Measurements from ENCODE around the gene BBX. TPM values are rescaled to one million over a fixed set of nuclear protein-coding genes. Genes with fewer than 3 reads are reported as not detected.

Gene BBX
- total RNA-seq, 1 experiment from 2014 or later, result 66.8 TPM

- POLR2A ChIA-PET (ENCODE audit: unreplicated experiment), result no interaction called here
- Histone ChIP-seq H4K20me1 (ENCODE audit: low read length) (no peaks in the 10 kb centered on the region), H3K9me3 (ENCODE audit: low read length) (no peaks in the 10 kb centered on the region), H3K4me2 (ENCODE audit: low read length) (no peak overlapping the region), H3K79me2 (ENCODE audit: low read length) (no peaks in the 10 kb centered on the region), H3K4me3 (ENCODE audit: low read length) (no peak overlapping the region), H3K27me3 (ENCODE audit: low read length) (no peaks in the 10 kb centered on the region), H3K36me3 (ENCODE audit: low read depth, low read length) (peaks cover 11% of the 10 kb centered on the region), H2AFZ (ENCODE audit: low read length) (no peak overlapping the region), H3K9ac (ENCODE audit: low read length) (no peak overlapping the region), H3K4me1 (ENCODE audit: insufficient read depth, low read length) (peaks cover 11% of the 10 kb centered on the region), H3K9me2 (replicated peaks; ENCODE audit: low read length) (no peaks in the 10 kb centered on the region), H3K27ac (ENCODE audit: low read length) (no peak overlapping the region), H3F3A (ENCODE audit: low read length, unreplicated experiment) (no peaks in the 10 kb centered on the region)
- ATAC-seq (no peak), DNase-seq (no peak)
- intact Hi-C loops (cut with micrococcal nuclease), result no loop called here
- TF ChIP-seq EZH2phosphoT487 (IDR thresholded peaks at IDR 0.05; ENCODE audit: borderline replicate concordance, low read length) (no peak), CTCF (conservative IDR thresholded peaks at IDR 0.05; ENCODE audit: low read depth, low read length) (no peak), EZH2 (IDR thresholded peaks at IDR 0.05; ENCODE audit: low read length, unreplicated experiment) (no peak)
- CTCF ChIA-PET, result no interaction called here
- BruUV-seq (replicated peaks), result no TSS peak
Measured at GRCh38 chr3:107796791-107797190, 274.0 kb downstream of the BBX start.

- Histone ChIP-seq H3K9me2 (replicated peaks; ENCODE audit: low read length) (no peaks in the 10 kb centered on the region), H3K79me2 (ENCODE audit: low read length) (no peaks in the 10 kb centered on the region), H3K27ac (ENCODE audit: low read length) (no peak overlapping the region), H4K20me1 (ENCODE audit: low read length) (no peaks in the 10 kb centered on the region), H3K4me3 (ENCODE audit: low read length) (no peak overlapping the region), H3F3A (ENCODE audit: low read length, unreplicated experiment) (no peaks in the 10 kb centered on the region), H3K36me3 (ENCODE audit: low read depth, low read length) (peaks cover 14% of the 10 kb centered on the region), H3K27me3 (ENCODE audit: low read length) (no peaks in the 10 kb centered on the region), H2AFZ (ENCODE audit: low read length) (no peak overlapping the region), H3K9ac (ENCODE audit: low read length) (no peak overlapping the region), H3K4me1 (ENCODE audit: insufficient read depth, low read length) (peaks cover 11% of the 10 kb centered on the region), H3K9me3 (ENCODE audit: low read length) (no peaks in the 10 kb centered on the region), H3K4me2 (ENCODE audit: low read length) (0 out of 2 replicates have a peak overlapping the region, but pooled peaks have one; percentile 9)
- POLR2A ChIA-PET (ENCODE audit: unreplicated experiment), result no interaction called here
- intact Hi-C loops (cut with micrococcal nuclease), result no loop called here
- DNase-seq (peak; percentile 52), ATAC-seq (peak; percentile 86)
- no TSS peak for BruUV-seq (replicated peaks)
- CTCF ChIA-PET, result no interaction called here
- no peak for TF ChIP-seq EZH2 (IDR thresholded peaks at IDR 0.05; ENCODE audit: low read length, unreplicated experiment)
- TF ChIP-seq CTCF (conservative IDR thresholded peaks at IDR 0.05; ENCODE audit: low read depth, low read length), result no peak
- no peak for TF ChIP-seq EZH2phosphoT487 (IDR thresholded peaks at IDR 0.05; ENCODE audit: borderline replicate concordance, low read length)
Measured at GRCh38 chr3:107797586-107797985, 274.8 kb downstream of the BBX start.

DNA sequence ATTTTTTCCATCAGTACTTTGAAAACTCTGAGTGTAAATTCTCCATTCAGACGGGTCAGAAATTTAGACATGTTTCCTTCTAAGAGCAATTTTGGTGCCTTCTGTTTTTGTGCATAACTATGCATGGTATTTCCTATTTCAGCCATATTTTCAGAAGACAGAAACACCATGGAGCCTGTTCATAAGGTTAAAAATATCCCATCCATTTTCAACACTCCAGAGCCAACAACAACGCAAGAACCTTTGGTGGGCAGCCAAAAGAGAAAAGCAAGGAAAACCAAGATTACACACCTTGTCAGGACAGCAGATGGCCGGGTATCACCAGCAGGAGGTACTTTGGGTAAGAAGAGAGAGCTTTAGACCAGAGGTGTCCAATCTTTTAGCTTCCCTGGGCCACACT, 275.6 kb downstream of the BBX start:
- intact Hi-C loops (cut with micrococcal nuclease), result no loop called here
- Histone ChIP-seq H3K4me2 (ENCODE audit: low read length) (no peak overlapping the region), H3K9ac (ENCODE audit: low read length) (no peak overlapping the region), H3K4me3 (ENCODE audit: low read length) (no peak overlapping the region), H3K27ac (ENCODE audit: low read length) (no peak overlapping the region), H3K27me3 (ENCODE audit: low read length) (no peaks in the 10 kb centered on the region), H3K4me1 (ENCODE audit: insufficient read depth, low read length) (peaks cover 11% of the 10 kb centered on the region), H4K20me1 (ENCODE audit: low read length) (no peaks in the 10 kb centered on the region), H3K79me2 (ENCODE audit: low read length) (no peaks in the 10 kb centered on the region), H3K9me2 (replicated peaks; ENCODE audit: low read length) (no peaks in the 10 kb centered on the region), H3F3A (ENCODE audit: low read length, unreplicated experiment) (no peaks in the 10 kb centered on the region), H3K36me3 (ENCODE audit: low read depth, low read length) (peaks cover 14% of the 10 kb centered on the region), H3K9me3 (ENCODE audit: low read length) (no peaks in the 10 kb centered on the region), H2AFZ (ENCODE audit: low read length) (no peak overlapping the region)
- no TSS peak for BruUV-seq (replicated peaks)
- CTCF ChIA-PET, result no interaction called here
- TF ChIP-seq EZH2phosphoT487 (IDR thresholded peaks at IDR 0.05; ENCODE audit: borderline replicate concordance, low read length), result no peak
- TF ChIP-seq EZH2 (IDR thresholded peaks at IDR 0.05; ENCODE audit: low read length, unreplicated experiment), result no peak
- TF ChIP-seq CTCF (conservative IDR thresholded peaks at IDR 0.05; ENCODE audit: low read depth, low read length), result no peak
- no peak for ATAC-seq
- POLR2A ChIA-PET (ENCODE audit: unreplicated experiment), result no interaction called here
- no peak for DNase-seq
